Testis (tissue), 2 donors: ENCODE results near the gene JCHAIN.

Source experiments
- POLR2A ChIP-seq: fragments of 450-650 bp; IDR thresholded peaks from one replicate; pipeline ENCODE4 v1.6.1; 2017; ENCODE audit warnings: antibody characterized with exemption, mild to moderate bottlenecking, moderate library complexity
- TF ChIP-seq, protein P1 (sequence below), 3 experiments: fragments of 450-650 bp in 2 of 3; fragments of 200-600 bp in 1 of 3; sonication (generic) in 1 of 3; IDR thresholded peaks; one replicate each; pipeline ENCODE4 v1.5.1; 2016 to 2019; ENCODE audit warnings: antibody characterized with exemption in 3 of 3, mild to moderate bottlenecking in 2 of 3, moderate library complexity in 1 of 3

DNA sequence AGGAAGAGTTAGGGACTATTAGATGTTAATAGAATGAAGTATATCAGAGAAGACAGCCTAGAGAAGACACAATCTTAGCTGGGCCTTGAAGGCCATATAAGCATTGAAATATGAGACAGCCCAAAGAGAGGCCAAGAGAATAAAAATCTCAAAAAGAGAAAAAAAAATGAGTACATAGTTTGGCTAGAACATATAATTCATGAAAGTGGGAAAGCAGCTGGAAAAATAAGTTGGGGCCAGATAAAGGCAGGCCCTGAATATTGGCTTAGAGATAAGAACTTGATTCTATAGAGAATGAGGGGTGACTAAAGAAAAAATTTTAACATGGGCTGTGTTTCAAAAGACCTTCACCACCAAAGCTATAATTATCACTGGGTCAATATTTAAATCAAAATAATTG lies 14.6 kb upstream of the JCHAIN start:
- TF ChIP-seq, protein P1, sequence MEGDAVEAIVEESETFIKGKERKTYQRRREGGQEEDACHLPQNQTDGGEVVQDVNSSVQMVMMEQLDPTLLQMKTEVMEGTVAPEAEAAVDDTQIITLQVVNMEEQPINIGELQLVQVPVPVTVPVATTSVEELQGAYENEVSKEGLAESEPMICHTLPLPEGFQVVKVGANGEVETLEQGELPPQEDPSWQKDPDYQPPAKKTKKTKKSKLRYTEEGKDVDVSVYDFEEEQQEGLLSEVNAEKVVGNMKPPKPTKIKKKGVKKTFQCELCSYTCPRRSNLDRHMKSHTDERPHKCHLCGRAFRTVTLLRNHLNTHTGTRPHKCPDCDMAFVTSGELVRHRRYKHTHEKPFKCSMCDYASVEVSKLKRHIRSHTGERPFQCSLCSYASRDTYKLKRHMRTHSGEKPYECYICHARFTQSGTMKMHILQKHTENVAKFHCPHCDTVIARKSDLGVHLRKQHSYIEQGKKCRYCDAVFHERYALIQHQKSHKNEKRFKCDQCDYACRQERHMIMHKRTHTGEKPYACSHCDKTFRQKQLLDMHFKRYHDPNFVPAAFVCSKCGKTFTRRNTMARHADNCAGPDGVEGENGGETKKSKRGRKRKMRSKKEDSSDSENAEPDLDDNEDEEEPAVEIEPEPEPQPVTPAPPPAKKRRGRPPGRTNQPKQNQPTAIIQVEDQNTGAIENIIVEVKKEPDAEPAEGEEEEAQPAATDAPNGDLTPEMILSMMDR (IDR thresholded peaks at IDR 0.05): no peak
- no peak for TF ChIP-seq POLR2A
